Fibroblast of pulmonary artery (primary cell): ENCODE results near the gene UAP1L1.

ENCODE experiments used
- DNase-seq: peaks from one replicate; pipeline ENCODE4 v3.0.0-alpha.2; 2010; ENCODE audit warnings: low read depth
- H3K4me3 ChIP-seq: replicated peaks from 2 replicates; pipeline ENCODE4 v1.5.1; 2011; ENCODE audit warnings: low read depth, mild to moderate bottlenecking, control low read depth, low read length, moderate library complexity
- CTCF ChIP-seq: IDR thresholded peaks from 2 replicates; pipeline ENCODE4 v1.5.1; 2011; ENCODE audit warnings: mild to moderate bottlenecking, control low read depth, low read length, inconsistent platforms; ENCODE audit errors: missing control alignments

UAP1L1 gene

GRCh38 chr9:137048655-137049543 is 28.4 kb upstream of the UAP1L1 start:
- DNase-seq = no peak
- no peak for TF ChIP-seq CTCF
- no peak overlapping the region for H3K4me3 ChIP-seq

- DNase-seq = peak; percentile 52
- TF ChIP-seq CTCF = peak; percentile 51
- H3K4me3 ChIP-seq = no peak overlapping the region
Observed at GRCh38 chr9:137049544-137050449, 27.5 kb upstream of the UAP1L1 start.

GRCh38 chr9:137050570-137050969 is 26.7 kb upstream of the UAP1L1 start:
- TF ChIP-seq CTCF = no peak
- no peak for DNase-seq
- H3K4me3 ChIP-seq = no peak overlapping the region

GRCh38 chr9:137051145-137051724 is 26.1 kb upstream of the UAP1L1 start:
- DNase-seq = no peak
- TF ChIP-seq CTCF = no peak
- H3K4me3 ChIP-seq = no peak overlapping the region

- H3K4me3 ChIP-seq = no peak overlapping the region
- no peak for TF ChIP-seq CTCF
- no peak for DNase-seq
Observed at GRCh38 chr9:137052293-137052692, 25.0 kb upstream of the UAP1L1 start.

GRCh38 chr9:137052998-137053943 is 24.0 kb upstream of the UAP1L1 start:
- no peak for DNase-seq
- H3K4me3 ChIP-seq = no peak overlapping the region
- TF ChIP-seq CTCF = no peak
